Stimulated activated naive CD4-positive, alpha-beta T cell treated with Interleukin-2 at 50 U/mL for 16 hours (primary cell): ENCODE results near the gene WASF2.
"Not testable (repeated sequence)": the region's sequence is repeated elsewhere in the genome, so short reads cannot be mapped to it uniquely, and the experiment has no call there.

Experiments
- DNase-seq: peaks from one replicate; lab custom pipeline; 2025; lab: John Stamatoyannopoulos, UW

The WASF2 gene

GRCh38 chr1:27496604-27497155, 6.7 kb upstream of the WASF2 start:
- DNase-seq, result no peak

- DNase-seq, result no peak
Observed at GRCh38 chr1:27492796-27493195, 2.8 kb upstream of the WASF2 start.

DNA sequence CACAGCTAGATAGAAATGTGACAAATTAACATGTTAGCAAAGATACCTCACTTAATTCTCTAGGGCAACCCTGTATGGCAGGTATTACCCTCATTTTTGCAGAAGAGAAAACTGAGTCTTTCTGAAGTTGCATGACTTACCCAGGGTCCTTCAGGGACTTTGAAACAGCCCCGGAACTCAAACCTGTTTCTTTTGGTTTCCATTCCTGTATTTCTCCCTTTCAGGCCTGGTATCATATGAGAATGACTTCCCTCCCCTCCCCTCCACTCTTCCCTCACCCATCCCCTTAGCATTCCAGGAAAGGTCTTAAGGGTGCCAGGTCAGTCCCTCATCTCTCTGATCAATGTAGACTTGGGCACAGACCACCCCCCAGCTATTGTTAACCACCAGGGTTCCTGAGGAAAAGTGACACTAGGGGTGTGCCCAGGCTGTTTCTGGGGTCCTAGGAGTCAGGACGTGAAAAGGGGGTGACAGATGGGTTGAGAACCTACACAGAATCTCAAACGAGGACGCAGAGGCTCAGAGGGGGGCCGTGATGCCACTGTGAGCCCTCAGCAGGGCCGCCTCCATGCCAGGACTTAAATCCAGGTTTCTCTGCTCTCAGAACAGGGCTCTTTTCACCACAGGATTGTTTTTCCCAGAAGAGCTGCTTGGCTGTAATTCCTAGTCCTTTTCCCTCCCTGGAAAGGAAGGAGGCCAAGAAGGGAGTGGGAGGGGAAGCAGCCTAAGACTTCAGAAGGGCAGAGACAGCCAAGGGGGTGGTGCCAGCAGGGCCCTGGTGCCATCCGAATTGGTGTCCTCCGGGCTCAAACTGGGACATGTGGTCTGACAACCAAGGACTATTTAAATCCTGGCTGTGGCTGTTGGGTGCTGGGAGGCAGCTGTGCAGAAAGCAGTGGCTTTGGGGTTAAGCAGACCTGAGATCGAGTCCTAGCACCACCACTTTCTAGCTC, 2.1 kb upstream of the WASF2 start:
- no peak for DNase-seq

GRCh38 chr1:27489501-27489972, 430 bp downstream of the WASF2 start:
- DNase-seq, result no peak

GRCh38 chr1:27487966-27488884, 1.7 kb downstream of the WASF2 start:
- DNase-seq, result no peak

DNA sequence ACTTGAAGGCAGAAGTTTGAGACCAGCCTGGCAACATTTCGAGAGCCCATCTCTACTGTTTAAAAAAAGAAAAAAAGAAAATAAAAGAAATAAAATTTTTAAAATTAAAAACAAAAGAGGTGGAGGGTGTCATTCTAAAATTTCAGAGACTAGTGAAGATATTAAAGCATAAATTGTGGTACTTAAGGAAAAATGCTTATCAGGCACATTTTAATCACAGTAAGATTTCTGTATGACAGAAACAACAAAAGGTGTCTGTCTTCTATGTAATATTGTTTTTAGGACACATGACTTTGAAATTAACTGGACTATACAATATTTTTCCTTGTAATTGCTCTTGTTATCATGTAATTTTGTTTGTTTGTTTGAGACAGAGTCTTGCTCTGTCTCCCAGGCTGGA, 4.6 kb downstream of the WASF2 start:
- DNase-seq, result no peak

- no peak for DNase-seq
Observed at GRCh38 chr1:27483659-27484058, 6.3 kb downstream of the WASF2 start.

GRCh38 chr1:27481994-27482620, 7.9 kb downstream of the WASF2 start:
- no peak for DNase-seq

- DNase-seq, result no peak
Observed at GRCh38 chr1:27478098-27478497, 11.9 kb downstream of the WASF2 start.

GRCh38 chr1:27476237-27476636, 13.7 kb downstream of the WASF2 start:
- DNase-seq, result no peak

DNA sequence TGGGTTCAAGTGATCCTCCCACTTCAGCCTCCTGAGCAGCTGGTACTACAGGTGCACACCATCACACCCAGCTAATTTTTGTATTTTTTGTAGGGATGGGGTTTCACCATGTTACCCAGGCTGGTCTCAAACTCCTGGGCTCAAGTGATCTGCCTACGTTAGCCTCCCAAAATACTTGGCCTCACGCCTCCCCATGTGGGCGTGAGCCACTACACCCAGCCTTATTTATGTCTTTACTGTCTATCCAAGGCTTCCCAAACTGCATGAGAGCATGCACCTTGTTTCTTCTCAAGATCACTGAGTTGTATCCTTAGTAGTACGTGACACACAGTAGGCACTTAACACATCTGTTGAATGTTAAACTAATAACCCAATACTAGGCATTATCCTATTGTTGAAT, 14.2 kb downstream of the WASF2 start:
- DNase-seq, result no peak

DNA sequence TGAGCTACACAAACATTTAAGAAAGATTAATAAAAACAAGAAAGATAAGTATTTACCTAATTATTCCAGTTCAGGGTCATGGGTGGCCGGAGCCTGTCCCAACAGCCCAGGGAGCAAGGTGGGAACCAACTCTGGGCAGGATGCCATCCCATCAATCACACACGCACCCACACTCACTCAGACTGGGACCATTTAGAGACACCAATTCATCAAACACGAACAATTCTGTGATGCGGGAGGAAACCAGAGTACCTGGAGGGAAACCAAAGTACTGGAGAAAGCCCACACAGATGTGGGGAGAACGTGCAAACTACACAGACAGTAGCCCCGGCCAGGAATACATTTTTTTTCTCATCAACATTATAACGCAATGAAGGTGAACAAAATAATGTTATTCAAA, 16.2 kb downstream of the WASF2 start:
- no peak for DNase-seq

DNA sequence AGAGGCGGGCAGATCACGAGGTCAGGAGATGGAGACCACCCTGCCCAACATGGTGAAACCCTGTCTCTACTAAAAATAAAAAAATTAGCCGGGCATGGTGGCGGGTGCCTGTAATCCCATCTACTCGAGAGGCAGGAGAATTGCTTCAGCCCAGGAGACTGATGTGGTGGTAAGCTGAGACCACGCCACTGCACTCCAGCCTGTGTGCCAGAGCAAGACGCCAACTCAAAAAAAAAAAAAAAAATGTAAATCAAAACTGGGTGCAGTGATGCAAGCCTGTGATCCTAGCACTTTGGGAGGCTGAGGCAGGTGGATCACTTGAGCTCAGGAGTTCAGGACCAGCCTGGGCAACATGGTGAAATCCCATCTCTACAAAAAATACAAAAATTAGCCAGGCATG, 17.9 kb downstream of the WASF2 start:
- DNase-seq, result not testable (repeated sequence)

DNA sequence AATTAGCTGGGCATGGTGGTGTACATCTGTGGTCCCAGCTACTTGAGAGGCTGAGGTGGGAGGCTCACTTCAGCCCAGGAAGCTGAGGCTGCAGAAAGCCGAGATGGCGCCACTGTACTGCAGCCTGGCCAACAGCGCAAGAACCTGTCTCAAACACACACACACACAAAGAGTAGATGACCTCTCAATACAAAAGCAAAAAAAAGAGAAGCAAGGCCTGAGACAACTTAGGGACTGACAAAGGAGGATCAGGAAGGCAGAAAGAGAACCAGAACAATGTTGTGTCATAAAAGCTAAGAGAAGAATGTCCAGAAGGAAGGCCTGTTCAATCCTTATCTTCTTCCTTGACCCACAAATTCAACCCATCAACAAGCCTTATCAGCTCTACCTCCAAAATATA, 18.5 kb downstream of the WASF2 start:
- no peak for DNase-seq

- no peak for DNase-seq
Observed at GRCh38 chr1:27469334-27469733, 20.6 kb downstream of the WASF2 start.

- DNase-seq, result not testable (repeated sequence)
Observed at GRCh38 chr1:27468378-27468777, 21.6 kb downstream of the WASF2 start.

DNA sequence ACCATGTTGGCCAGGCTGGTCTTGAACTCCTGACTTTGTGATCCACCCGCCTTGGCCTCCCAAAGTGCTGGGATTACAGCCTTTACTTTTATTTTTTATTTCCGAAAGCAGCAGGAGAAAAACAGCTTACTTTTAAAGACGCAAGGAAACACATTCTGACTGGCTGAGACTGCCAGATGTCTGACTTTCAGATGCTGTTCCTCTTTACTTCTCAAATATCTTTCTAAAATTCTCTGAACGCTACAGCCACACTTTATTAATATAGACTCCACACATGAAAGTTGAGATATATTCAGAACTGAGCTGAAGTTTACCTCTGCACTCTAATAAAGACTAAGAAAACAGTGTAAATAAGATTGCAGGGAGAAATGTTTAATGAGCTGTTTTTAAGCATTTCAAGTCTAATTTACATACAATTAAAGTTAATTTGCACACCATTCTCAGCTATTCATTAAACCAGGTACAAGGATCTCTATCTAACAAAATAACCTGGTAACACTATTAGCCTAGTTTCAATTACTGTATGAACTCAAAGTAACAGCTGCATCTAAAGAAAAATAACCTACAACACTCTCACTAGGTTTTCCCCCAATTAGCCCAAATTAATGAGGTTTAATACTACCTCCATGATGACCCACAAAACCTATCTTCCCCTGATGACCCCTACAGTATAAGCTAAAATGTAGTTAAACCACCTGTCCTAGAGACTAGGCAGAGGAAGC, 24.9 kb downstream of the WASF2 start:
- DNase-seq, result no peak

GRCh38 chr1:27463916-27464315, 26.1 kb downstream of the WASF2 start:
- DNase-seq, result not testable (repeated sequence)

GRCh38 chr1:27458521-27458920, 31.4 kb downstream of the WASF2 start:
- not testable (repeated sequence) for DNase-seq

GRCh38 chr1:27455139-27455811, 34.7 kb downstream of the WASF2 start:
- no peak for DNase-seq

DNA sequence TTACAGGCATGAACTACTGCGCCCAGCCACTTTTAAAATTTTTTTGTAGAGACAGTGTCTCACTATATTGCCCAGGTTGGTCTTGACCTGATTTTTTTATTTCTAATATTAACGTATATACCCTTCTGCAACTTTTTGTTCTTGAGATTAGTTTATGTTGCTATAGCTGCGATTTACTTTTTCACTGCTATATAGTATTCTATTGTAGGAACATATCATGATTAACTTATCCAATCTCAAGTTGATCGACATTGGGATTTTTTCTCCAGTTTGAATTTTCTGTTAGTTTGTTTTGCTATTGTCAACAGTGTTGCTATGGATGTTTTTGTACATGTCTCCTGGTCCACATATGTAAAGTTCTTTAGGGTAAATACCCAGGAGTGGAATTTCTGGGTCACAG, 35.4 kb downstream of the WASF2 start:
- no peak for DNase-seq
